Upper lobe of right lung (tissue), 1 donor: Measurements from ENCODE around the gene TESK2. TPM values are rescaled to one million over a fixed set of nuclear protein-coding genes. Genes with fewer than 3 reads are reported as not detected.
A peak's percentile ranks its signal among the peaks of the same experiment; 100 is the strongest.
"Not testable (repeated sequence)": the region's sequence is repeated elsewhere in the genome, so short reads cannot be mapped to it uniquely, and the experiment has no call there.

Source experiments
- ATAC-seq: fragments of 200-7000 bp; cut with Tn5 transposase; one replicate; pipeline ENCODE4 v1.9.1; 2020; ENCODE audit warnings: mild to moderate bottlenecking, moderate library complexity
- DNase-seq: peaks from one replicate; pipeline ENCODE4 v3.0.0-alpha.2; 2020
- H3K27ac ChIP-seq: fragments of 200-600 bp; one replicate; pipeline ENCODE4 v1.8.0; 2022
- H3K27me3 ChIP-seq: fragments of 200-600 bp; one replicate; pipeline ENCODE4 v1.8.0; 2022; ENCODE audit warnings: mild to moderate bottlenecking
- H3K36me3 ChIP-seq: fragments of 200-600 bp; one replicate; pipeline ENCODE4 v1.8.0; 2022
- H3K4me1 ChIP-seq: fragments of 200-600 bp; one replicate; pipeline ENCODE4 v1.8.0; 2022
- H3K4me3 ChIP-seq: fragments of 200-600 bp; one replicate; pipeline ENCODE4 v1.8.0; 2022; ENCODE audit warnings: mild to moderate bottlenecking
- H3K9me3 ChIP-seq: fragments of 200-600 bp; one replicate; pipeline ENCODE4 v1.8.0; 2022
- intact Hi-C: fragments of 100-400 bp; cut with DNase I; formaldehyde crosslinking; loops from one replicate; pipeline ENCODE4 v1.11.0; 2022
- total RNA-seq: library from RNA; stranded (reverse); fragmentation: NEBNext Ultra II Directional; extraction: Animal tissue kit (Norgen Biotek cat#: 25700); gene quantifications from one replicate; pipeline ENCODE4 v1.2.1, GENCODE V29; 2021
- TF ChIP-seq, protein P1 (sequence below): fragments of 200-600 bp; IDR thresholded peaks from one replicate; pipeline ENCODE4 v1.8.0; 2022; ENCODE audit warnings: antibody characterized with exemption
- donor health status: DM: no; HTN: yes; CAD: no; lungs with severe emphysema.

TESK2 gene
- total RNA-seq, 1 donor from 2014 or later: 8.4 TPM

- Histone ChIP-seq H3K4me1 (peaks cover 9% of the 10 kb centered on the region), H3K9me3 (no peaks in the 10 kb centered on the region), H3K27me3 (no peaks in the 10 kb centered on the region), H3K27ac (no peak overlapping the region), H3K36me3 (no peaks in the 10 kb centered on the region), H3K4me3 (no peak overlapping the region)
- TF ChIP-seq, protein P1, sequence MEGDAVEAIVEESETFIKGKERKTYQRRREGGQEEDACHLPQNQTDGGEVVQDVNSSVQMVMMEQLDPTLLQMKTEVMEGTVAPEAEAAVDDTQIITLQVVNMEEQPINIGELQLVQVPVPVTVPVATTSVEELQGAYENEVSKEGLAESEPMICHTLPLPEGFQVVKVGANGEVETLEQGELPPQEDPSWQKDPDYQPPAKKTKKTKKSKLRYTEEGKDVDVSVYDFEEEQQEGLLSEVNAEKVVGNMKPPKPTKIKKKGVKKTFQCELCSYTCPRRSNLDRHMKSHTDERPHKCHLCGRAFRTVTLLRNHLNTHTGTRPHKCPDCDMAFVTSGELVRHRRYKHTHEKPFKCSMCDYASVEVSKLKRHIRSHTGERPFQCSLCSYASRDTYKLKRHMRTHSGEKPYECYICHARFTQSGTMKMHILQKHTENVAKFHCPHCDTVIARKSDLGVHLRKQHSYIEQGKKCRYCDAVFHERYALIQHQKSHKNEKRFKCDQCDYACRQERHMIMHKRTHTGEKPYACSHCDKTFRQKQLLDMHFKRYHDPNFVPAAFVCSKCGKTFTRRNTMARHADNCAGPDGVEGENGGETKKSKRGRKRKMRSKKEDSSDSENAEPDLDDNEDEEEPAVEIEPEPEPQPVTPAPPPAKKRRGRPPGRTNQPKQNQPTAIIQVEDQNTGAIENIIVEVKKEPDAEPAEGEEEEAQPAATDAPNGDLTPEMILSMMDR: no peak
- ATAC-seq (no peak), DNase-seq (no peak)
- intact Hi-C loops: loop anchor here (10.0 kb wide), 2 partner anchors 138 to 478 kb away; partner anchors contain the start of genes HECTD3 and UROD
These were observed 1.7 kb upstream of the TESK2 start for GRCh38 chr1:45492691-45493090.

DNA sequence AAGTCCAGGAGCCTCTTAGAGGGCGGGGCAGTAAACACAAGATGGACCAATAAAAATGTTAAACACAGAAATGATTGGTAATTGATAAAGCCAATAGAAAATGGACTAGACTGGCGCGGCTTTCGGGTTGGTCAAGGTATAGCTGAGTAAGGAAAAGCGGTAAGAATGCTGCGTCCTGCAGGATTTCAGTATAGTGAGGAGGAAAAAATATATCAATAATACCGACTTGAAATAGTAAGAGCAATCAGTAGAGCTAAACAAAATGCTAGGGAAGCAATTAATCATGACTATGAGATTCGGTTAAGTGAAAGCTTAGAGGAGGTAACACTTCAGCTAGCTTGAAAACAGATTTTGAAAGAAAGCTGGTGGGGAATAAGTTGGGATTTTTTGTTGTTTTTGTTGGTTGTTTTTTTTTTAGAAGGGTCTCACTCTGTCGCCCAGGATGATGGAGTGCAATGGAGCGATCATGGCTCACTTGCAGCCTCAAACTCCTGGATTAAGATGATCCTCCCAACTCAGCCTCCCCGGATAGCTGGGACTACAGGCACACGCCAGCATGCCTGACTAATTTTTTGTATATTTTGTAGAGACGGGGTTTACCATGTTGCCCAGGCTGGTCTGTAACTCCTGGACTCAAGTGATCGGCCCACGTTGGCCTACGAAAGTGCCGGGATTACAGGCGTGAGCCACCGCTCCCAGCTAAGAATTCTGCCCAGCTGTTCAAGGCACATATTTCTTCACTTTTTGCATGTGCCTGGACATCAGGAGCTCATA is 711 bp upstream of the TESK2 start:
- Histone ChIP-seq H3K4me3 (peak overlapping the region; percentile 81), H3K9me3 (no peaks in the 10 kb centered on the region), H3K27me3 (no peaks in the 10 kb centered on the region), H3K36me3 (no peaks in the 10 kb centered on the region), H3K4me1 (peaks cover 9% of the 10 kb centered on the region), H3K27ac (peak overlapping the region; percentile 25)
- no peak for ATAC-seq
- TF ChIP-seq, protein P1: no peak
- DNase-seq: no peak
- intact Hi-C loops: loop anchor here (10.0 kb wide), 2 partner anchors 137 to 477 kb away; partner anchors contain the start of genes HECTD3 and UROD

GRCh38 chr1:45490121-45490625 is 790 bp downstream of the TESK2 start:
- no peak for ATAC-seq
- TF ChIP-seq, protein P1: no peak
- DNase-seq: no peak

GRCh38 chr1:45489379-45489778 is 1.6 kb downstream of the TESK2 start:
- ATAC-seq, H3K27me3 ChIP-seq, H3K4me1 ChIP-seq, H3K9me3 ChIP-seq, H3K36me3 ChIP-seq, H3K27ac ChIP-seq, intact Hi-C loops: not testable (repeated sequence)
- DNase-seq: peak; percentile 64
- peak overlapping the region; percentile 81 for H3K4me3 ChIP-seq

More at GRCh38 chr1:45490121-45490625, 790 bp downstream of the TESK2 start:
- Histone ChIP-seq H3K9me3 (no peaks in the 10 kb centered on the region), H3K4me3 (peak overlapping the region; percentile 81), H3K27me3 (no peaks in the 10 kb centered on the region), H3K36me3 (no peaks in the 10 kb centered on the region), H3K4me1 (peaks cover 9% of the 10 kb centered on the region), H3K27ac (peak overlapping the region; percentile 74)
- intact Hi-C loops: loop anchor here (10.0 kb wide), 2 partner anchors 135 to 475 kb away; partner anchors contain the start of genes HECTD3 and UROD

- Histone ChIP-seq H3K36me3 (no peaks in the 10 kb centered on the region), H3K27ac (no peak overlapping the region), H3K4me3 (no peak overlapping the region), H3K27me3 (no peaks in the 10 kb centered on the region), H3K4me1 (peaks cover 9% of the 10 kb centered on the region), H3K9me3 (no peaks in the 10 kb centered on the region)
- ATAC-seq (no peak), DNase-seq (peak; percentile 25)
- intact Hi-C loops: no loop called here
- TF ChIP-seq, protein P1: no peak
These were observed 2.1 kb downstream of the TESK2 start for GRCh38 chr1:45488666-45489377.

- no peaks in the 10 kb centered on the region for H3K9me3 ChIP-seq
- no peak overlapping the region for H3K4me3 ChIP-seq
- ATAC-seq (no peak), DNase-seq (no peak)
- TF ChIP-seq, protein P1: no peak
- H3K4me1 ChIP-seq: peaks cover 9% of the 10 kb centered on the region
- no peak overlapping the region for H3K27ac ChIP-seq
- intact Hi-C loops: no loop called here
- no peaks in the 10 kb centered on the region for H3K27me3 ChIP-seq
- H3K36me3 ChIP-seq: no peaks in the 10 kb centered on the region
These were observed 5.0 kb downstream of the TESK2 start for GRCh38 chr1:45485949-45486348.
